K562 (cell line): Measurements from ENCODE around the gene ACSL6. TPM values are rescaled to one million over a fixed set of nuclear protein-coding genes. Genes with fewer than 3 reads are reported as not detected.

ENCODE experiments used
- ATAC-seq: fragments of 200-7000 bp; cut with Tn5 transposase; 3 replicates; pipeline ENCODE4 v1.9.1; 2020; ENCODE audit warnings: moderate library complexity
- BruUV-seq: library from RNA; stranded (reverse); fragments of 400-500 nt; replicated peaks from 2 replicates; lab custom pipeline; 2021; lab: Mats Ljungman, UMichigan
- CTCF ChIA-PET: fragments of 300-600 bp; formaldehyde crosslinking; extraction: SDS; loops from one replicate; lab custom pipeline; 2021; ENCODE audit warnings: low intra/inter-chr PET ratio; lab: Yijun Ruan, JAX
- POLR2A ChIA-PET: fragments of 300-600, 350-650 bp; sonication (Branson Sonifier 250); formaldehyde crosslinking; extraction: SDS; loops from one replicate; lab custom pipeline; 2021; ENCODE audit warnings: antibody characterized with exemption, inconsistent platforms; lab: Yijun Ruan, JAX
- DNase-seq, 4 experiments: peaks; one replicate each; pipeline versions ENCODE4 v3.0.0 to v3.0.0-alpha.2; 2011 to 2018; ENCODE audit warnings: low spot score in 3 of 4, mixed read lengths in 3 of 4; ENCODE audit errors: extremely low read depth in 1 of 4
- FAIRE-seq: peaks from 2 replicates; lab custom pipeline; 2011; peaks lifted over from hg19 to GRCh38; lab: Jason Lieb, UNC
- H2AFZ ChIP-seq: 2 replicates; pipeline ENCODE4 v1.6.0; 2011; ENCODE audit warnings: low read depth, low read length, control low read depth, inconsistent platforms
- H3K27ac ChIP-seq: fragments of 200-600 bp; 3 replicates; pipeline ENCODE4 v1.8.0; 2011; ENCODE audit warnings: low read depth, mild to moderate bottlenecking, control low read depth, inconsistent platforms, low read length, moderate library complexity, mixed read lengths; ENCODE audit errors: extremely low read depth
- H3K27me3 ChIP-seq, 2 experiments: fragments of 300-600 bp in 1 of 2; 2 replicates in 1 of 2; 3 replicates in 1 of 2; pipeline versions ENCODE4 v1.6.0 to v1.8.0; 2011; ENCODE audit warnings: inconsistent platforms in 2 of 2, low read length in 2 of 2, mild to moderate bottlenecking in 1 of 2, mixed read lengths in 1 of 2, moderate library complexity in 1 of 2; ENCODE audit not compliant: control insufficient read depth in 2 of 2, insufficient read depth in 2 of 2
- H3K36me3 ChIP-seq: fragments of 300-600 bp; 3 replicates; pipeline ENCODE4 v1.8.0; 2011; ENCODE audit warnings: mild to moderate bottlenecking, low read length, inconsistent platforms; ENCODE audit not compliant: control insufficient read depth, insufficient read depth
- H3K4me1 ChIP-seq, 2 experiments: fragments of 200-600 bp in 1 of 2; replicated peaks in 1 of 2; 2 replicates in 1 of 2; 3 replicates in 1 of 2; pipeline versions ENCODE4 v1.5.1 to v1.8.0; 2011; ENCODE audit warnings: inconsistent platforms in 2 of 2, low read length in 2 of 2, mild to moderate bottlenecking in 1 of 2, mixed read lengths in 1 of 2, moderate library complexity in 1 of 2; ENCODE audit not compliant: control insufficient read depth in 2 of 2, insufficient read depth in 2 of 2
- H3K4me2 ChIP-seq: 2 replicates; pipeline ENCODE4 v1.6.1; 2011; ENCODE audit warnings: low read length, control low read depth, inconsistent platforms, mixed read lengths; ENCODE audit not compliant: insufficient read depth
- H3K4me3 ChIP-seq: fragments of 200-600 bp; sonication (generic), shearing (Covaris generic); 2 replicates; pipeline ENCODE4 v1.5.1; 2016; ENCODE audit warnings: control low read depth, inconsistent platforms
- H3K79me2 ChIP-seq: fragments of 200-600 bp; 3 replicates; pipeline ENCODE4 v1.8.0; 2011; ENCODE audit warnings: low read length, inconsistent platforms; ENCODE audit not compliant: control insufficient read depth, insufficient read depth
- H3K9ac ChIP-seq, 2 experiments: 2 replicates each; pipeline versions ENCODE4 v1.6.0 to v1.6.1; 2011; ENCODE audit warnings: low read depth in 2 of 2, low read length in 2 of 2, control low read depth in 1 of 2, inconsistent platforms in 1 of 2, mild to moderate bottlenecking in 1 of 2, mixed read lengths in 1 of 2; ENCODE audit not compliant: insufficient read depth in 1 of 2
- H3K9me1 ChIP-seq: one replicate; pipeline ENCODE4 v1.6.0; 2011; ENCODE audit warnings: inconsistent platforms, mild to moderate bottlenecking, low read length, moderate library complexity; ENCODE audit not compliant: control insufficient read depth, insufficient read depth
- H3K9me3 ChIP-seq: replicated peaks from 2 replicates; pipeline ENCODE4 v1.5.1; 2011; ENCODE audit warnings: low read depth, low read length, inconsistent platforms; ENCODE audit not compliant: control insufficient read depth, insufficient read depth
- H4K20me1 ChIP-seq: replicated peaks from 2 replicates; pipeline ENCODE4 v1.6.1; 2011; ENCODE audit warnings: low read length, inconsistent platforms, mixed read lengths; ENCODE audit not compliant: control insufficient read depth, insufficient read depth
- AFF4 ChIP-seq: sonication (generic); formaldehyde crosslinking; IDR thresholded peaks from 2 replicates; pipeline ENCODE4 v1.8.0; 2023; ENCODE audit warnings: mild to moderate bottlenecking, missing genetic modification reagents
- TARDBP ChIP-seq: fragments of 450-650 bp; IDR thresholded peaks from 2 replicates; pipeline ENCODE4 v1.6.1; 2016
- WGBS: fragments of 100-300 bp; shearing (Covaris generic); methylation state at CpG from one replicate; pipeline ENCODE4 v1.1.6; 2016; ENCODE audit warnings: low coverage, mixed read lengths; ENCODE audit not compliant: insufficient coverage; ENCODE audit errors: missing lambda C conversion rate; 5-methylcytosine and 5-hydroxymethylcytosine counted together
- in situ Hi-C: fragments of 300-500 bp; cut with MboI; formaldehyde crosslinking; loops from 4 replicates; pipeline ENCODE4 v1.15.0; 2018; ENCODE audit warnings: inconsistent platforms, mixed read lengths
- intact Hi-C: fragments of 100-400 bp; cut with micrococcal nuclease; formaldehyde crosslinking; loops from 2 replicates; pipeline ENCODE4 v1.14.2; 2022
- polyA plus RNA-seq, 8 experiments: library from polyadenylated mRNA; depleted of rRNA in 4 of 8; stranded (reverse) in 5 of 8; unstranded in 3 of 8; fragments of >200 nt; fragmentation: Nextera tagmentation in 2 of 8; fragmentation: Illumina TruSeq in 1 of 8; extraction: Ambion mirVana in 2 of 8; extraction: Trizol in 1 of 8; gene quantifications; 2 replicates each; pipeline versions ENCODE4 v1.2.1 to v1.2.3, GENCODE V29; 2011 to 2014; ENCODE audit warnings: inconsistent platforms in 1 of 8, missing spikeins in 1 of 8
- total RNA-seq, 7 experiments: library from RNA; depleted of rRNA in 6 of 7; stranded (reverse); fragments of >200 nt in 6 of 7; fragmentation: Illumina TruSeq in 2 of 7; extraction: Trizol in 2 of 7; gene quantifications; 2 replicates each; pipeline versions ENCODE4 v1.2.1 to v1.2.3, GENCODE V29; 2011 to 2021; ENCODE audit warnings: low replicate concordance in 1 of 7

ACSL6 gene
- total and polyA plus RNA-seq, 9 of the 15 experiments (the other 6 are each of a cell fraction or from before 2014, with no cell fraction given) = 0.50 to 1.5 (median 0.69) TPM

DNA sequence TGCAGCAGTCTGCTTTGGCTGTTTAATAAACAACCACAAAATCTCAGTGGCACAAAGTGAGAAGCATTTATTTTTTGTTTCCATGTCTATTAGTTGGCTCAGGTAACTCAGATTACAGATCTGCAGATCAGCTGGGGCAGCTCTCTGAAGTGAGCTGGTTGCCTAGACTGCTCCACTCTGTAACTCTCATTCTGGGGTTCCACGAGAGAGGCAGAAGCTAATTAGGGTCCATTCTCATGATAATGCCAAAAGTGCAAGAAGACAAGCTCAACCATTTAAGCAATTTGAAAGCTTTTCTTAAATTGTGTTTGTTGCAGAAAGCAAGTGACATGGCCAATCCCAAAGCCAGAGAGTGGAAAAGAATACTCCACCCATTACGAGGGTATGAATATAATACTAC, 79.2 kb downstream of the ACSL6 start:
- Histone ChIP-seq H3K79me2 (no peaks in the 10 kb centered on the region), H4K20me1 (no peaks in the 10 kb centered on the region), H3K27ac (no peak overlapping the region), H3K9me1 (no peaks in the 10 kb centered on the region), H3K9ac (no peak overlapping the region), H3K4me3 (no peak overlapping the region), H3K36me3 (no peaks in the 10 kb centered on the region), H3K4me1 (no peaks in the 10 kb centered on the region), H3K27me3 (peaks cover 0 to 3% of the 10 kb centered on the region in 2 experiments; a peak in 1 of 5 replicates), H2AFZ (no peak overlapping the region), H3K4me2 (no peak overlapping the region), H3K9me3 (no peaks in the 10 kb centered on the region; the same call in 1 of the 2 replicates)
- ChIA-PET POLR2A (interaction anchor here (0.6 to 1.1 kb wide), 2 partner anchors 14 to 501 kb away, joined by 3 read pairs; no protein-coding TSS in a partner anchor), CTCF (no interaction called here)
- WGBS = 0% methylated on average over 2 of the region's 2 CpGs
- no peak for ATAC-seq
- intact Hi-C loops (no loop called here), in situ Hi-C loops (no loop called here)
- no TSS peak for BruUV-seq
- TF ChIP-seq AFF4 (CRISPR knock-in tag) (no peak), TARDBP (no peak)
- no peak for DNase-seq
- FAIRE-seq = no peak
